NCI-H2081 treated with DMSO at 0.1 percent for 48 hours (cell line): ENCODE data around the gene SYT10.
"Not testable (repeated sequence)": the region's sequence is repeated elsewhere in the genome, so short reads cannot be mapped to it uniquely, and the experiment has no call there.

Source experiments
- DNase-seq: peaks from one replicate; lab custom pipeline; 2025; lab: John Stamatoyannopoulos, UW

Gene SYT10

GRCh38 chr12:33349791-33350190 lies 89.8 kb downstream of the SYT10 start:
- no peak for DNase-seq

- not testable (repeated sequence) for DNase-seq
These were observed 107.6 kb downstream of the SYT10 start for GRCh38 chr12:33331961-33332398.

- DNase-seq = no peak
These were observed 108.7 kb downstream of the SYT10 start for GRCh38 chr12:33330940-33331339.
